Spleen (tissue), 11 donors: ENCODE data around the gene SNAPC2. TPM values are rescaled to one million over a fixed set of nuclear protein-coding genes. Genes with fewer than 3 reads are reported as not detected.

ENCODE experiments used
- DNase-seq: peaks from one replicate; pipeline ENCODE4 v3.0.0-alpha.2; 2020
- H3K27ac ChIP-seq, 8 donors: fragments of 200-600 bp; sonication (generic) in 7 of 8; 1 replicate in 4 of 8; 2 replicates in 4 of 8; pipeline versions ENCODE4 v1.5.0 to v1.8.0; 2016 to 2021; ENCODE audit warnings: inconsistent platforms in 4 of 8, mild to moderate bottlenecking in 4 of 8, moderate library complexity in 1 of 8
- H3K27me3 ChIP-seq, 7 donors: fragments of 200-600 bp; sonication (generic) in 6 of 7; replicated peaks in 1 of 7; 1 replicate in 4 of 7; 2 replicates in 3 of 7; pipeline versions ENCODE4 v1.5.0 to v1.8.0; 2016 to 2021; ENCODE audit warnings: inconsistent platforms in 3 of 7, mild to moderate bottlenecking in 1 of 7
- H3K36me3 ChIP-seq, 6 donors: fragments of 200-600 bp; sonication (generic) in 5 of 6; 1 replicate in 4 of 6; 2 replicates in 2 of 6; pipeline versions ENCODE4 v1.5.0 to v1.8.0; 2016 to 2021; ENCODE audit warnings: inconsistent platforms in 2 of 6
- H3K4me1 ChIP-seq, 6 donors: fragments of 200-600 bp; sonication (generic) in 5 of 6; 1 replicate in 3 of 6; 2 replicates in 3 of 6; pipeline versions ENCODE4 v1.5.0 to v1.8.0; 2016 to 2021; ENCODE audit warnings: inconsistent platforms in 3 of 6
- H3K4me3 ChIP-seq, 8 donors: fragments of 200-600 bp; sonication (generic) in 7 of 8; 1 replicate in 4 of 8; 2 replicates in 4 of 8; pipeline versions ENCODE4 v1.5.0 to v1.8.0; 2016 to 2021; ENCODE audit warnings: inconsistent platforms in 4 of 8, mild to moderate bottlenecking in 4 of 8, moderate library complexity in 2 of 8
- H3K9me3 ChIP-seq, 8 donors: fragments of 200-600 bp; sonication (generic) in 7 of 8; 1 replicate in 4 of 8; 2 replicates in 4 of 8; pipeline versions ENCODE4 v1.5.0 to v1.8.0; 2016 to 2021; ENCODE audit warnings: inconsistent platforms in 4 of 8
- POLR2A ChIP-seq, 3 donors: fragments of 450-650 bp; IDR thresholded peaks; one replicate each; pipeline ENCODE4 v1.5.1; 2017; ENCODE audit warnings: antibody characterized with exemption in 3 of 3, mild to moderate bottlenecking in 1 of 3
- POLR2AphosphoS5 ChIP-seq, 3 donors: sonication (generic); formaldehyde crosslinking; IDR thresholded peaks; one replicate each; pipeline ENCODE4 v1.5.1; 2017; ENCODE audit warnings: antibody characterized with exemption in 3 of 3
- WGBS, 5 donors: extraction: QIAGEN DNeasy Blood & Tissue Kit in 3 of 5; methylation state at CpG; one replicate each; pipeline versions ENCODE4 v1.1.5 to v1.1.7; 2013 to 2018; 5-methylcytosine and 5-hydroxymethylcytosine counted together
- intact Hi-C: fragments of 100-400 bp; cut with DNase I; formaldehyde crosslinking; loops from one replicate; pipeline ENCODE4 v1.15.0; 2023; ENCODE audit warnings: low total_unique reads
- polyA plus RNA-seq, 3 donors: library from polyadenylated mRNA; stranded (reverse); fragments of 200-250 nt; gene quantifications; one replicate each; pipeline ENCODE4 v1.2.1, GENCODE V29; 2013
- total RNA-seq, 7 donors: library from RNA; depleted of rRNA in 3 of 7; stranded (reverse); fragments of >200 nt in 3 of 7; fragmentation: NEBNext Ultra II Directional in 4 of 7; extraction: Animal tissue kit (Norgen Biotek cat#: 25700) in 4 of 7; gene quantifications; one replicate each; pipeline versions ENCODE4 v1.1.0 to v1.2.1, GENCODE V29; 2016 to 2021
- TF ChIP-seq, protein P1 (sequence below), 11 experiments: fragments of 200-600 bp in 7 of 11; fragments of 450-650 bp in 4 of 11; sonication (generic) in 4 of 11; IDR thresholded peaks in 8 of 11; conservative IDR thresholded peaks in 3 of 11; 1 replicate in 7 of 11; 2 replicates in 4 of 11; pipeline versions ENCODE4 v1.4.0 to v1.8.0; 2016 to 2021; ENCODE audit warnings: antibody characterized with exemption in 11 of 11, inconsistent platforms in 4 of 11, mild to moderate bottlenecking in 1 of 11
- donor health status: healthy with polysubstance abuse.
- donor health status: DM: no; HTN: no; CAD: no; lungs with moderate emphysema.
- donor health status: DM: no; HTN: no; CAD: no.
- donor health status: Bipolar disorder and iron deficiency.
- donor health status: healthy.
- donor health status: DM: no; HTN: no; CAD: no.
- donor health status: DM: yes; HTN: yes; CAD: no.

The SNAPC2 gene
- total and polyA plus RNA-seq, 10 donors, result 13.1 to 23.9 (median 18.5) TPM

DNA sequence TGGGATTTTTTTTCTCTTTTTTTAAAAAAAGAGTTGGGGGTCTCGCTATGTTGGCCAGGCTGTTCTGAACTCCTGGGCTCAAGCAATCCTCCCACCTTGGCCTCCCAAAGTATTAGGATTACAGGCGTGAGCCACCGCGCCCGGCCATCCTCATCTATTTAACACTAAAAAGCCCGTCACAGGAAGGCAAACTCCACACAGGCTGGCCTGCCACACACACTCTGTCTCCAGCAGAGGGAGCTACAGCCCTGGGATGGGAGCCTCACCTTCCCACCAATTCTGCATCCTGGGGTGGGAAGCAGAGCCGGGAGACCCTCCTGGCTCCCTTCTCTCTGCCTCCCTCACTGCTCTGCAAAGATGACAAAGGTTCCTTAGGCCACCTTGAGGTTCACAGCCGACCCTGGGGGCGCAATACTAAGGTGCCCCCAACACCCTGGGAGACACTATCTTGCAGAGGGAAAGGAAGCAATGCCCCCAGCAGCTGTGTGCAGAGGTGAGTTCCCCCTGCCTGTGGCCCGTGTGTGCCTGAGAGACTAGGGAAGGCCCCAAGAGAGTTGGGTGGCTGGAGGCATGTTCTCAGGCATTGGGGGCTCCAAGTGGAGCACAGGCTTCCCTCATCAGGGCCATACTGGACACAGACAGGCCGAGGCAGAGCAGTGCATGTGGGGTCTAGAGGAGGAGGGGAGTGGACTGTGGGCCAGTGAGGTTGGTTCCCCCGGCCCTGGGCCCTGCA lies 50.7 kb downstream of the SNAPC2 start:
- peak; percentile 57 for DNase-seq
- Histone ChIP-seq H3K27ac (peak overlapping the region in 3 of 8 donors; percentile 31 to 50 (median 41)), H3K36me3 (peaks cover 0 to 100% (median 74%) of the 10 kb centered on the region in 6 donors), H3K9me3 (no peaks in the 10 kb centered on the region), H3K27me3 (no peaks in the 10 kb centered on the region), H3K4me1 (peaks cover 0 to 22% (median 10%) of the 10 kb centered on the region in 6 donors), H3K4me3 (no peak overlapping the region)
- TF ChIP-seq, protein P1, sequence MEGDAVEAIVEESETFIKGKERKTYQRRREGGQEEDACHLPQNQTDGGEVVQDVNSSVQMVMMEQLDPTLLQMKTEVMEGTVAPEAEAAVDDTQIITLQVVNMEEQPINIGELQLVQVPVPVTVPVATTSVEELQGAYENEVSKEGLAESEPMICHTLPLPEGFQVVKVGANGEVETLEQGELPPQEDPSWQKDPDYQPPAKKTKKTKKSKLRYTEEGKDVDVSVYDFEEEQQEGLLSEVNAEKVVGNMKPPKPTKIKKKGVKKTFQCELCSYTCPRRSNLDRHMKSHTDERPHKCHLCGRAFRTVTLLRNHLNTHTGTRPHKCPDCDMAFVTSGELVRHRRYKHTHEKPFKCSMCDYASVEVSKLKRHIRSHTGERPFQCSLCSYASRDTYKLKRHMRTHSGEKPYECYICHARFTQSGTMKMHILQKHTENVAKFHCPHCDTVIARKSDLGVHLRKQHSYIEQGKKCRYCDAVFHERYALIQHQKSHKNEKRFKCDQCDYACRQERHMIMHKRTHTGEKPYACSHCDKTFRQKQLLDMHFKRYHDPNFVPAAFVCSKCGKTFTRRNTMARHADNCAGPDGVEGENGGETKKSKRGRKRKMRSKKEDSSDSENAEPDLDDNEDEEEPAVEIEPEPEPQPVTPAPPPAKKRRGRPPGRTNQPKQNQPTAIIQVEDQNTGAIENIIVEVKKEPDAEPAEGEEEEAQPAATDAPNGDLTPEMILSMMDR (IDR thresholded peaks at IDR 0.05 in 8 of 11, conservative IDR thresholded peaks at IDR 0.05 in 3 of 11), result peak; percentile 42 to 75 (median 60)
- no peak for TF ChIP-seq POLR2AphosphoS5 (IDR thresholded peaks at IDR 0.05)
- WGBS, 5 donors, result 51 to 79% (median 73%) methylated on average over 11 to 12 of the region's 12 CpGs
- intact Hi-C loops, result no loop called here

DNA sequence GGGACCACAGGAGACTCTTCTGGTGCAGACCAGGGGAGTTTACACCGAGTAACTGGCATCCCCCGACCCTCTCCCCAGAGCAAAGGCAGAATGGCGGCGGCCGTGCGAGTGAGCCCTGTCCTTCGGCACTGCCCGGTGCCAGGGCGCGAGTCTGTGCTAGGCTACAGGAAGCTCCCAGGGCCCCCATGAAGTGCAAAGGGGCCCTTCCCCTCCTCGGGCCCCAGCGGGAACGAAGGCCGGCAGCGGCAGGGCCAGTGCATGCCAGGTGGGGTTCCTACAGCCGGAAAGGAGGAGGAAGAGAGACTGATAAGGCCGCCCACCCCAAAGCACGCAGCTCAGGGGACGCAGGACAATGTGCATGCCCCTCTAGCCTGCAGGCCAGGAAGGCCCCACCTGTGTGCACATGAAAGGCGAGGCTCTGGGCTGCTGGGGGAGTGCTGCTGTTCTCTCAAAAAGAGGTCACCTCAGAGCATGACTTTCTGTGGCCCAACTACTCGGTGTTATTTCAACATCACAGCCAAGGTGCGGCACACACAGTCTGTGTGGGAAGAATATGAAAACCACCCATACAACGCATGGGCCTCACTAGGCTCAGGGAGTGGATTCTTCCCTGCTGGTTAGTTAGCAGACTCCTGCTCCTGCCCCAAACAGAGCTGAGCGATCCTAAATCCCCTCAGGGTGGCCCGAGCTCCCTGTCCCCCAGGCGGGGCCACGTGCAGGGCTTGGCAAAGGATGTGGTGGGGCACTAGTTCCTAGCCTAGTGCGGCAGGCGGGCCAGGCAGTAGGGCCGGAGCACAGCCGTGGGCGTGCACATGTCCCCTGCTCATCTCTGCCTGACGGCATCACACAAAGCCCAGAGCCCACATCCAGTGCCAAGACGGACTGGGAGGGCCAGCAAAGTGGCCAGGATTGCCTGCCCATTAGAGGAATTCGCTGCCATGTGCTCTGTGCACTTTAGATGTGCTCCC lies 51.7 kb downstream of the SNAPC2 start:
- Histone ChIP-seq H3K27ac (peak overlapping the region in 3 of 8 donors; percentile 31 to 50 (median 41)), H3K36me3 (peaks cover 0 to 99% (median 66%) of the 10 kb centered on the region in 6 donors), H3K9me3 (no peaks in the 10 kb centered on the region), H3K27me3 (no peaks in the 10 kb centered on the region), H3K4me3 (no peak overlapping the region), H3K4me1 (peaks cover 0 to 18% (median 9%) of the 10 kb centered on the region in 6 donors)
- intact Hi-C loops, result no loop called here
- WGBS, 5 donors, result 71 to 76% (median 74%) methylated on average over 14 to 35 of the region's 35 CpGs
- peak; percentile 74 for DNase-seq
- peak in 2 of 3 donors; percentile 43 to 49 for TF ChIP-seq POLR2AphosphoS5 (IDR thresholded peaks at IDR 0.05)
- no peak for TF ChIP-seq POLR2A (IDR thresholded peaks at IDR 0.05)
- TF ChIP-seq, protein P1 (IDR thresholded peaks at IDR 0.05 in 8 of 11, conservative IDR thresholded peaks at IDR 0.05 in 3 of 11), result no peak

Other genes with a start within 250 kb of the SNAPC2 start
- gene MCEMP1, start 243.2 kb upstream of the SNAPC2 start, total RNA-seq, result 10 to 100 TPM; 12.9 to 95.6 (median 28.7) TPM
- gene MCEMP1, start 243.2 kb upstream of the SNAPC2 start, polyA plus RNA-seq, result 10 to 100 TPM in 2 of 3 donors, 1 to 10 TPM in 1; 3.9 to 23.7 (median 11.7) TPM
- gene TRAPPC5, start 239.5 kb upstream of the SNAPC2 start, total RNA-seq, result 10 to 100 TPM; 47.2 to 88.5 (median 77.4) TPM
- 100 to 1,000 TPM in 2 of 3 donors, 10 to 100 TPM in 1; 94.3 to 159 (median 128) TPM for gene TRAPPC5, start 239.5 kb upstream of the SNAPC2 start, polyA plus RNA-seq
- 100 to 1,000 TPM in 1 of 7 donors, 10 to 100 TPM in 6; 26.4 to 121 (median 47.0) TPM for gene FCER2, start 218.2 kb upstream of the SNAPC2 start, total RNA-seq
- gene FCER2, start 218.2 kb upstream of the SNAPC2 start, polyA plus RNA-seq, result 100 to 1,000 TPM in 2 of 3 donors, 10 to 100 TPM in 1; 48.0 to 108 (median 105) TPM
- gene CLEC4G, start 188.2 kb upstream of the SNAPC2 start, total RNA-seq, result 1 to 10 TPM in 3 of 7 donors, under 1 TPM in 3, not detected in 1; 0.34 to 4.0 (median 0.88) TPM
- 1 to 10 TPM in 2 of 3 donors, under 1 TPM in 1; 0.50 to 1.3 (median 1.0) TPM for gene CLEC4G, start 188.2 kb upstream of the SNAPC2 start, polyA plus RNA-seq
- gene CD209, start 172.8 kb upstream of the SNAPC2 start, total RNA-seq, result 10 to 100 TPM in 2 of 7 donors, 1 to 10 TPM in 5; 1.1 to 22.2 (median 2.2) TPM
- gene CD209, start 172.8 kb upstream of the SNAPC2 start, polyA plus RNA-seq, result under 1 TPM; 0.42 to 0.56 (median 0.46) TPM
- 1 to 10 TPM in 1 of 7 donors, under 1 TPM in 1, not detected in 5; 0.89 to 3.3 TPM for gene CLEC4M, start 157.1 kb upstream of the SNAPC2 start, total RNA-seq
- under 1 TPM in 2 of 3 donors, not detected in 1; 0.12 to 0.26 TPM for gene CLEC4M, start 157.1 kb upstream of the SNAPC2 start, polyA plus RNA-seq
- 10 to 100 TPM in 5 of 7 donors, 1 to 10 TPM in 2; 8.6 to 22.8 (median 13.8) TPM for gene EVI5L, start 90.1 kb upstream of the SNAPC2 start, total RNA-seq
- 1 to 10 TPM; 3.7 to 9.3 (median 3.7) TPM for gene EVI5L, start 90.1 kb upstream of the SNAPC2 start, polyA plus RNA-seq
- gene PRR36, start 45.9 kb upstream of the SNAPC2 start, total RNA-seq, result under 1 TPM in 4 of 7 donors, not detected in 3; 0.09 to 0.43 (median 0.21) TPM
- under 1 TPM; 0.02 to 0.06 (median 0.06) TPM for gene PRR36, start 45.9 kb upstream of the SNAPC2 start, polyA plus RNA-seq
- under 1 TPM in 1 of 7 donors, not detected in 6; 0.37 TPM for gene LRRC8E, start 31.8 kb upstream of the SNAPC2 start, total RNA-seq
- gene LRRC8E, start 31.8 kb upstream of the SNAPC2 start, polyA plus RNA-seq, result under 1 TPM in 1 of 3 donors, not detected in 2; 0.08 TPM
- gene MAP2K7, start 16.5 kb upstream of the SNAPC2 start, total RNA-seq, result 10 to 100 TPM; 19.5 to 41.3 (median 32.9) TPM
- 10 to 100 TPM; 12.4 to 44.3 (median 18.9) TPM for gene MAP2K7, start 16.5 kb upstream of the SNAPC2 start, polyA plus RNA-seq
- not detected for gene TGFBR3L, start 5.5 kb upstream of the SNAPC2 start, total RNA-seq
- gene TGFBR3L, start 5.5 kb upstream of the SNAPC2 start, polyA plus RNA-seq, result under 1 TPM in 1 of 3 donors, not detected in 2; 0.11 TPM
- gene CTXN1, start 5.8 kb downstream of the SNAPC2 start, total RNA-seq, result 1 to 10 TPM; 1.2 to 4.4 (median 2.1) TPM
- gene CTXN1, start 5.8 kb downstream of the SNAPC2 start, polyA plus RNA-seq, result under 1 TPM; 0.11 to 0.96 (median 0.64) TPM
- 10 to 100 TPM; 33.2 to 94.9 (median 63.5) TPM for gene TIMM44, start 23.3 kb downstream of the SNAPC2 start, total RNA-seq
- gene TIMM44, start 23.3 kb downstream of the SNAPC2 start, polyA plus RNA-seq, result 10 to 100 TPM; 37.4 to 67.3 (median 66.0) TPM
- gene ELAVL1, start 85.3 kb downstream of the SNAPC2 start, total RNA-seq, result 10 to 100 TPM; 28.2 to 66.7 (median 52.9) TPM
- 10 to 100 TPM; 13.5 to 21.2 (median 18.9) TPM for gene ELAVL1, start 85.3 kb downstream of the SNAPC2 start, polyA plus RNA-seq
- 1 to 10 TPM in 1 of 7 donors, under 1 TPM in 2, not detected in 4; 0.55 to 1.2 (median 0.77) TPM for gene CCL25, start 132.4 kb downstream of the SNAPC2 start, total RNA-seq
- under 1 TPM; 0.42 to 0.78 (median 0.51) TPM for gene CCL25, start 132.4 kb downstream of the SNAPC2 start, polyA plus RNA-seq
- gene FBN3, start 229.3 kb downstream of the SNAPC2 start, total RNA-seq, result not detected
- under 1 TPM in 1 of 3 donors, not detected in 2; 0.02 TPM for gene FBN3, start 229.3 kb downstream of the SNAPC2 start, polyA plus RNA-seq